Lower leg skin (tissue), 3 donors: Measurements from ENCODE around the gene ZCCHC7.

Source experiments
- POLR2A ChIP-seq, 2 donors: fragments of 450-650 bp; IDR thresholded peaks; one replicate each; pipeline ENCODE4 v1.6.1; 2016 to 2017; ENCODE audit warnings: antibody characterized with exemption in 2 of 2, mild to moderate bottlenecking in 1 of 2, moderate library complexity in 1 of 2
- TF ChIP-seq, protein P1 (sequence below), 3 donors: fragments of 450-650 bp; IDR thresholded peaks; one replicate each; pipeline ENCODE4 v1.5.1; 2016; ENCODE audit warnings: antibody characterized with exemption in 3 of 3, mild to moderate bottlenecking in 3 of 3, moderate library complexity in 2 of 3

DNA sequence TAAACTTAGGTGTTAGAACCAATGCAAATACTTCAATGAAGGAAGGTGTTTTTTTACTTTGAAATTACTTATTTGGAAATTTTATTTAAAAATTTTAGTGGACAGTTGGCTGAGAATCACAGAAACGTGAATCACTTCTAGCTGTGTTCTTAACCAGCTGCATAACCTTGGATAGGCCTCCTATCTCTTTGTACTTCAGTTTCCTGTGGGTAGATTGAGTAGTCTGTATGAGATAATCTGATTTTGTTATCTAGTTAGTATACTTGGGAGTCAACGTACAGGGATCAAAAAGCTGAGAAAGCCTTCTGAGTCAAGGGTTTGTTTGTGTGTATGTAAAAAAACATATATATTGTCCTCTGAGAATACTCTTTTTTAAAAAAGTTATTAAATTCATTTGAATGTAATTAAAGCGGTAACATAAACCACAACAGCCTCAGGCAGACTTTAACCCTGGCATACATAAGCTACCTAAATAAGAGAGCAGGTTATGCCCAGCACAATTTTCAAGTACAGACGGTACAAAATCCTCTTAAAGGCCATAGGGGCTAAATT, 38.1 kb upstream of the ZCCHC7 start:
- TF ChIP-seq, protein P1, sequence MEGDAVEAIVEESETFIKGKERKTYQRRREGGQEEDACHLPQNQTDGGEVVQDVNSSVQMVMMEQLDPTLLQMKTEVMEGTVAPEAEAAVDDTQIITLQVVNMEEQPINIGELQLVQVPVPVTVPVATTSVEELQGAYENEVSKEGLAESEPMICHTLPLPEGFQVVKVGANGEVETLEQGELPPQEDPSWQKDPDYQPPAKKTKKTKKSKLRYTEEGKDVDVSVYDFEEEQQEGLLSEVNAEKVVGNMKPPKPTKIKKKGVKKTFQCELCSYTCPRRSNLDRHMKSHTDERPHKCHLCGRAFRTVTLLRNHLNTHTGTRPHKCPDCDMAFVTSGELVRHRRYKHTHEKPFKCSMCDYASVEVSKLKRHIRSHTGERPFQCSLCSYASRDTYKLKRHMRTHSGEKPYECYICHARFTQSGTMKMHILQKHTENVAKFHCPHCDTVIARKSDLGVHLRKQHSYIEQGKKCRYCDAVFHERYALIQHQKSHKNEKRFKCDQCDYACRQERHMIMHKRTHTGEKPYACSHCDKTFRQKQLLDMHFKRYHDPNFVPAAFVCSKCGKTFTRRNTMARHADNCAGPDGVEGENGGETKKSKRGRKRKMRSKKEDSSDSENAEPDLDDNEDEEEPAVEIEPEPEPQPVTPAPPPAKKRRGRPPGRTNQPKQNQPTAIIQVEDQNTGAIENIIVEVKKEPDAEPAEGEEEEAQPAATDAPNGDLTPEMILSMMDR (IDR thresholded peaks at IDR 0.05), result no peak
- no peak for TF ChIP-seq POLR2A (IDR thresholded peaks at IDR 0.05)
